ENCODE results near the gene DNAAF1.

DNAAF1 gene

DNA sequence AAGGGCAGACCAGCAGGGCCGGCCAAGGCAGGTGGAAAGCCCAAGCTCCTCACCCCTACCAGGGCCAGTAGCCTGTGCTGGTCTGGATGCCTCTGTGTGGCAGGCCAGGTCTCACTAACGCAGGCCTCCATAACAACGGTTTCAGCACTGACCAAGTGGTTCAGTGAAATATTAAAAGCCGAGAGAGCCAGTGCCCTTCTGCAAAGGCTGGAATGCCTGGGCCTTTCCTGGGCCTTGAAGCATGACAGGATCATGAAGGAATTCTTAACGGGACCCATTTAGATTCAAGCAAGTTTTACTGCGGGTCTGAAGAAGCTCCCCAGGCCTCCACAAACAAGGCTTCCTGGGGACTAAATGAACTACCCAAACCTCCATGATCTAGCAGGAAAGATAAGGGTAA is 62.1 kb downstream of the DNAAF1 start:
- TF ChIP-seq, protein P1, sequence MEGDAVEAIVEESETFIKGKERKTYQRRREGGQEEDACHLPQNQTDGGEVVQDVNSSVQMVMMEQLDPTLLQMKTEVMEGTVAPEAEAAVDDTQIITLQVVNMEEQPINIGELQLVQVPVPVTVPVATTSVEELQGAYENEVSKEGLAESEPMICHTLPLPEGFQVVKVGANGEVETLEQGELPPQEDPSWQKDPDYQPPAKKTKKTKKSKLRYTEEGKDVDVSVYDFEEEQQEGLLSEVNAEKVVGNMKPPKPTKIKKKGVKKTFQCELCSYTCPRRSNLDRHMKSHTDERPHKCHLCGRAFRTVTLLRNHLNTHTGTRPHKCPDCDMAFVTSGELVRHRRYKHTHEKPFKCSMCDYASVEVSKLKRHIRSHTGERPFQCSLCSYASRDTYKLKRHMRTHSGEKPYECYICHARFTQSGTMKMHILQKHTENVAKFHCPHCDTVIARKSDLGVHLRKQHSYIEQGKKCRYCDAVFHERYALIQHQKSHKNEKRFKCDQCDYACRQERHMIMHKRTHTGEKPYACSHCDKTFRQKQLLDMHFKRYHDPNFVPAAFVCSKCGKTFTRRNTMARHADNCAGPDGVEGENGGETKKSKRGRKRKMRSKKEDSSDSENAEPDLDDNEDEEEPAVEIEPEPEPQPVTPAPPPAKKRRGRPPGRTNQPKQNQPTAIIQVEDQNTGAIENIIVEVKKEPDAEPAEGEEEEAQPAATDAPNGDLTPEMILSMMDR (IDR thresholded peaks at IDR 0.05), result no peak

DNA sequence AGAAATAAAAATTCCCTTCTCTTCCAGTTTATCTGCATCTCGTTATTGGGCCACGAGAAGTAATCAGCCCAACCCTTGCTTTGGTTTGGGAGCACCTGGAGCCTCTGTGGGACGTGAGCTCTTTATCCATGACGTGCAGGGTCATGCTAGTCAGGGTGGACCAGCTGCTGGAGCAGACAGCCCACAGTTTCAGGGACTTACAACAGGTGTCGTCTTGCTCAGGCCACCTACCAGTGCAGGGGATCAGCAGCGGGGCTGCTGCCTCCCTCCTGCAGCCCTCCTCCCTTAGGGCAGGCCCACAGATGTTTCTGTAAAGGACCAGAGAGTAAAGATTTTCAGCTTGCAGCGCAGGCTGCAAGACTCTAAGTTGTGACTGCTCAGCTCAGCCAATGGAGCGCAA is 62.8 kb downstream of the DNAAF1 start:
- H3K4me3 ChIP-seq (ENCODE audit: low read depth, low read length), result no peak overlapping the region
- no peaks in the 10 kb centered on the region for H3K36me3 ChIP-seq (ENCODE audit: control insufficient read depth, insufficient read depth, low read length)
- TF ChIP-seq, protein P1 (IDR thresholded peaks at IDR 0.05), result no peak

More for the DNA sequence above, 62.1 kb downstream of the DNAAF1 start:
- Histone ChIP-seq H3K4me3 (ENCODE audit: low read depth, low read length) (no peak overlapping the region), H3K36me3 (ENCODE audit: control insufficient read depth, insufficient read depth, low read length) (no peaks in the 10 kb centered on the region), H3K9ac (no peak overlapping the region), H3K27me3 (ENCODE audit: control insufficient read depth, insufficient read depth, low read length) (no peaks in the 10 kb centered on the region), H3K9me3 (ENCODE audit: control insufficient read depth, low read length) (no peaks in the 10 kb centered on the region), H3K4me2 (ENCODE audit: low read length) (no peak overlapping the region), H3K27ac (no peak overlapping the region), H2AFZ (no peak overlapping the region), H3K4me1 (no peaks in the 10 kb centered on the region), H3K79me2 (no peaks in the 10 kb centered on the region)

DNA sequence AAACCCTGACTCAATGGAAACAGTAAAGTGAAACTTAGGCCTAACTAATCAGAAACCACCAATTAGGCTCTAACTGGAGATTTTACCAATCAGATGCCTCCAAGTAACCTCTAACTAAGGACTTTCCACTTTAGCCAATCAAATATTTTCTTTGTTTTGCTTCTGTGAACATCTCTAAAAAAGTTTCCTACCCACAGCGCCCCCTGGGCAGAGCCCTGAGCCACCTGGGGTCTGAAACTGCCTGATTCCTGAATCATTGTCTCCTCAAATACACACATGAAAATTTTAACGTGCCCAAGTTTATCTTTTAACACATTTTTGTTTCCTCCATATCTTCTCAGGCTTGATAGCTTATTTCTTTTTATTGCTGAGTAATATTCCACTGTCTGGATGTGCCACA is 64.9 kb downstream of the DNAAF1 start:
- no peak overlapping the region for H2AFZ ChIP-seq
- H3K4me2 ChIP-seq (ENCODE audit: low read length), result no peak overlapping the region
- no peaks in the 10 kb centered on the region for H3K36me3 ChIP-seq (ENCODE audit: control insufficient read depth, insufficient read depth, low read length)
- H3K27me3 ChIP-seq (ENCODE audit: control insufficient read depth, insufficient read depth, low read length), result no peaks in the 10 kb centered on the region
- H3K9me3 ChIP-seq (ENCODE audit: control insufficient read depth, low read length), result no peaks in the 10 kb centered on the region
- TF ChIP-seq, protein P1 (IDR thresholded peaks at IDR 0.05), result no peak
- no peak overlapping the region for H3K27ac ChIP-seq
- no peaks in the 10 kb centered on the region for H3K4me1 ChIP-seq
- no peak overlapping the region for H3K4me3 ChIP-seq (ENCODE audit: low read depth, low read length)
- H3K9ac ChIP-seq, result no peak overlapping the region
- no peaks in the 10 kb centered on the region for H3K79me2 ChIP-seq

More for the DNA sequence above, 62.8 kb downstream of the DNAAF1 start:
- no peak overlapping the region for H2AFZ ChIP-seq
- H3K4me1 ChIP-seq, result no peaks in the 10 kb centered on the region
- no peak overlapping the region for H3K4me2 ChIP-seq (ENCODE audit: low read length)
- no peak overlapping the region for H3K27ac ChIP-seq
- H3K9me3 ChIP-seq (ENCODE audit: control insufficient read depth, low read length), result no peaks in the 10 kb centered on the region
- no peaks in the 10 kb centered on the region for H3K27me3 ChIP-seq (ENCODE audit: control insufficient read depth, insufficient read depth, low read length)
- H3K9ac ChIP-seq, result no peak overlapping the region
- H3K79me2 ChIP-seq, result no peaks in the 10 kb centered on the region

- no peak overlapping the region for H3K9ac ChIP-seq
- H3K27me3 ChIP-seq (ENCODE audit: control insufficient read depth, insufficient read depth, low read length), result no peaks in the 10 kb centered on the region
- TF ChIP-seq, protein P1 (IDR thresholded peaks at IDR 0.05), result no peak
- no peak overlapping the region for H3K4me3 ChIP-seq (ENCODE audit: low read depth, low read length)
- no peaks in the 10 kb centered on the region for H3K9me3 ChIP-seq (ENCODE audit: control insufficient read depth, low read length)
- no peak overlapping the region for H3K4me2 ChIP-seq (ENCODE audit: low read length)
- no peaks in the 10 kb centered on the region for H3K36me3 ChIP-seq (ENCODE audit: control insufficient read depth, insufficient read depth, low read length)
- no peak overlapping the region for H3K27ac ChIP-seq
- H3K79me2 ChIP-seq, result no peaks in the 10 kb centered on the region
- no peak overlapping the region for H2AFZ ChIP-seq
- H3K4me1 ChIP-seq, result no peaks in the 10 kb centered on the region
These were observed 67.0 kb downstream of the DNAAF1 start for GRCh38 chr16:84212154-84212553.

GRCh38 chr16:84212631-84213030 is 67.5 kb downstream of the DNAAF1 start:
- TF ChIP-seq, protein P1 (IDR thresholded peaks at IDR 0.05), result no peak
- no peaks in the 10 kb centered on the region for H3K27me3 ChIP-seq (ENCODE audit: control insufficient read depth, insufficient read depth, low read length)
- H3K79me2 ChIP-seq, result no peaks in the 10 kb centered on the region
- H3K9ac ChIP-seq, result no peak overlapping the region
- no peak overlapping the region for H3K27ac ChIP-seq
- H2AFZ ChIP-seq, result no peak overlapping the region
- no peaks in the 10 kb centered on the region for H3K9me3 ChIP-seq (ENCODE audit: control insufficient read depth, low read length)
- no peaks in the 10 kb centered on the region for H3K4me1 ChIP-seq
- no peaks in the 10 kb centered on the region for H3K36me3 ChIP-seq (ENCODE audit: control insufficient read depth, insufficient read depth, low read length)
- H3K4me2 ChIP-seq (ENCODE audit: low read length), result no peak overlapping the region
- no peak overlapping the region for H3K4me3 ChIP-seq (ENCODE audit: low read depth, low read length)
